SU-DHL-6 (cell line): ENCODE measurements around the gene SMIM1.

Experiments used
- H2AFZ ChIP-seq: fragments of 200-600 bp; sonication (generic); 2 replicates; pipeline ENCODE4 v1.6.1; 2014; ENCODE audit warnings: low read depth, mild to moderate bottlenecking, moderate library complexity, mixed read lengths, antibody characterized with exemption, low read length; ENCODE audit not compliant: severe bottlenecking
- H3F3A ChIP-seq: fragments of 200-600 bp; shearing (Covaris generic); 2 replicates; pipeline ENCODE4 v1.6.0; 2016; ENCODE audit warnings: antibody characterized with exemption, mild to moderate bottlenecking; ENCODE audit not compliant: insufficient read depth
- H3K27ac ChIP-seq: fragments of 200-600 bp; sonication (generic); 2 replicates; pipeline ENCODE4 v1.5.1; 2016; ENCODE audit warnings: low read depth, mild to moderate bottlenecking, low read length, moderate library complexity, mixed read lengths
- H3K27me3 ChIP-seq: fragments of 200-600 bp; sonication (generic), shearing (Covaris generic); 2 replicates; pipeline ENCODE4 v1.6.0; 2014; ENCODE audit warnings: mild to moderate bottlenecking, low read length
- H3K36me3 ChIP-seq: fragments of 200-600 bp; sonication (generic); 2 replicates; pipeline ENCODE4 v1.6.1; 2014; ENCODE audit warnings: mild to moderate bottlenecking, low read length, mixed read lengths
- H3K4me2 ChIP-seq: fragments of 300-600, 200-600 bp; shearing (Covaris generic), sonication (generic); 2 replicates; pipeline ENCODE4 v1.6.0; 2014; ENCODE audit warnings: low read length, low read depth, mild to moderate bottlenecking; ENCODE audit not compliant: poor library complexity, severe bottlenecking
- H3K4me3 ChIP-seq: fragments of 200-600 bp; sonication (generic); 2 replicates; pipeline ENCODE4 v1.5.1; 2014; ENCODE audit warnings: antibody characterized with exemption, low read length, mild to moderate bottlenecking, mixed read lengths; ENCODE audit not compliant: insufficient read depth, poor library complexity, severe bottlenecking
- H3K79me2 ChIP-seq: fragments of 200-600 bp; sonication (generic); 2 replicates; pipeline ENCODE4 v1.6.1; 2014; ENCODE audit warnings: mild to moderate bottlenecking, low read length, moderate library complexity; ENCODE audit not compliant: insufficient read depth
- H3K9ac ChIP-seq: fragments of 200-600 bp; sonication (generic); 2 replicates; pipeline ENCODE4 v1.7.0; 2014; ENCODE audit warnings: mild to moderate bottlenecking, low read length
- H3K9me2 ChIP-seq: fragments of 200-600 bp; sonication (generic); replicated peaks from 2 replicates; pipeline ENCODE4 v1.6.1; 2014; ENCODE audit warnings: low read length; ENCODE audit not compliant: insufficient read depth
- H3K9me3 ChIP-seq: fragments of 200-600 bp; sonication (generic); 2 replicates; pipeline ENCODE4 v1.6.1; 2014; ENCODE audit warnings: low read length, mixed read lengths; ENCODE audit not compliant: insufficient read depth
- H4K20me1 ChIP-seq: fragments of 200-600 bp; sonication (generic); 2 replicates; pipeline ENCODE4 v1.6.1; 2014; ENCODE audit warnings: low read depth, mild to moderate bottlenecking, antibody characterized with exemption, low read length, moderate library complexity, mixed read lengths
- EZH2phosphoT487 ChIP-seq: fragments of 200-600 bp; sonication (generic), shearing (Covaris generic); conservative IDR thresholded peaks from 2 replicates; pipeline ENCODE4 v1.6.1; 2018; ENCODE audit warnings: mild to moderate bottlenecking, antibody characterized with exemption, low read length, moderate library complexity, mixed read lengths
- TF ChIP-seq, protein P1 (sequence below): fragments of 200-600 bp; sonication (generic); IDR thresholded peaks from one replicate; pipeline ENCODE4 v1.5.1; 2017; ENCODE audit warnings: antibody characterized with exemption, mild to moderate bottlenecking, low read length, moderate library complexity; ENCODE audit not compliant: insufficient read depth, poor library complexity, severe bottlenecking

The SMIM1 gene

GRCh38 chr1:3734602-3735001 lies 37.9 kb upstream of the SMIM1 start:
- Histone ChIP-seq H3K27ac (no peak overlapping the region), H2AFZ (no peak overlapping the region), H3K9ac (no peak overlapping the region), H3K4me3 (no peak overlapping the region), H3K9me3 (no peaks in the 10 kb centered on the region), H3K36me3 (no peaks in the 10 kb centered on the region), H3K27me3 (no peaks in the 10 kb centered on the region), H3K79me2 (no peaks in the 10 kb centered on the region), H3K4me2 (no peak overlapping the region), H3K9me2 (no peaks in the 10 kb centered on the region), H4K20me1 (no peaks in the 10 kb centered on the region), H3F3A (no peaks in the 10 kb centered on the region)
- TF ChIP-seq, protein P1, sequence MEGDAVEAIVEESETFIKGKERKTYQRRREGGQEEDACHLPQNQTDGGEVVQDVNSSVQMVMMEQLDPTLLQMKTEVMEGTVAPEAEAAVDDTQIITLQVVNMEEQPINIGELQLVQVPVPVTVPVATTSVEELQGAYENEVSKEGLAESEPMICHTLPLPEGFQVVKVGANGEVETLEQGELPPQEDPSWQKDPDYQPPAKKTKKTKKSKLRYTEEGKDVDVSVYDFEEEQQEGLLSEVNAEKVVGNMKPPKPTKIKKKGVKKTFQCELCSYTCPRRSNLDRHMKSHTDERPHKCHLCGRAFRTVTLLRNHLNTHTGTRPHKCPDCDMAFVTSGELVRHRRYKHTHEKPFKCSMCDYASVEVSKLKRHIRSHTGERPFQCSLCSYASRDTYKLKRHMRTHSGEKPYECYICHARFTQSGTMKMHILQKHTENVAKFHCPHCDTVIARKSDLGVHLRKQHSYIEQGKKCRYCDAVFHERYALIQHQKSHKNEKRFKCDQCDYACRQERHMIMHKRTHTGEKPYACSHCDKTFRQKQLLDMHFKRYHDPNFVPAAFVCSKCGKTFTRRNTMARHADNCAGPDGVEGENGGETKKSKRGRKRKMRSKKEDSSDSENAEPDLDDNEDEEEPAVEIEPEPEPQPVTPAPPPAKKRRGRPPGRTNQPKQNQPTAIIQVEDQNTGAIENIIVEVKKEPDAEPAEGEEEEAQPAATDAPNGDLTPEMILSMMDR: no peak
- TF ChIP-seq EZH2phosphoT487: no peak

DNA sequence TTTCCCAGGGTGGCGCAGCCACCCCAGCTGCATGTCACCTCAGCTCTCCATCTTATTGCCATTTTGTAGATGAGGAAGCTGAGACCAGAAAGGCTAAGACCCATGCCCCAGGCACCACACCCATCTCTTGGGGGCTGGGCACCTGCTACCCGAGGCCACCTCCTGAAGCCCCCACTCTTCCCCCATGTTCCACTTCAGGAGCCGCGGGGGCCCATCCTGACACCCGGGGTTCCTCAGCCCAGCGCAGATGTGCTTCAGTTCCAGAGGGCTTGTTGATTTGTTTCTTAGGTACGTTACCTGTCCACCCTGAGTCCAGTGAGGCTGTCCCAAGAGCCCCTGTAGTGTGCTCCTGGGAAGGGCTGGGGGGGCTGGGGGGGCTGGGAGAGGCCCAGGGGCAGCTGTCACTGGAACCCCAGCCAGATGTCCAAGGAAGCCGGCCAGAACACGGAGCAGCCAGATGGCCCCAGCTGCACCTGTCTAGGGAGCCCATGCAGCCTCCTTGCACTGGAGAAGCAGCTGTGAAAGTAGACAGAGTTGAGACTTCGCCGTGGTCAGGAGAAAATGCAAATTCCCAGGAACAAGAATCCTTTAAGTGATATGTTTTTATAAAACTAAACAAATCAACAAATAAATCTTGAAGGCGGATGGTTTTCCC lies 37.4 kb upstream of the SMIM1 start:
- Histone ChIP-seq H3K4me3 (no peak overlapping the region), H3K36me3 (no peaks in the 10 kb centered on the region), H3K9ac (no peak overlapping the region), H3K27ac (no peak overlapping the region), H3K79me2 (no peaks in the 10 kb centered on the region), H3K9me2 (no peaks in the 10 kb centered on the region), H3K9me3 (no peaks in the 10 kb centered on the region), H3K27me3 (no peaks in the 10 kb centered on the region), H2AFZ (no peak overlapping the region), H4K20me1 (no peaks in the 10 kb centered on the region), H3K4me2 (no peak overlapping the region), H3F3A (no peaks in the 10 kb centered on the region)
- TF ChIP-seq, protein P1: no peak
- no peak for TF ChIP-seq EZH2phosphoT487

DNA sequence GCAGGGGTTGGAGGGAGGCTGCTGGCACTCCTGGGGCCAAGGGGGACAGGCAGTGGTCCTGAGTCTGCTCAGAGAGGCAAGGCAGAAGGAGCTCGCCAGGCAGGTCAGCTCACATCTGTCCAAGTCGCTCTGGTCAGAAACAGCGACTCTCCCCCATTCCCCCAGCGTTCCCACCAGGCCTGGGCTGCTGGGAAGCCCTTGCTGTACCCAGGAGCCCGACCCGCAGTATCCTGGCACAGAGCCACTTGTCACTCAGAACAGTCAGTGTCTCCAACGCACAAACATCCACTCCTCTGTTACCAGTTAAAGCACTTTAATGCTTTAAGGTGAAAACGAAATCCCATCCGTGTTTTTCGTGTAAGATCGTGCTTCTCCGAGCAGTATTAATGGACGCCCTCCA lies 36.9 kb upstream of the SMIM1 start:
- Histone ChIP-seq H3F3A (no peaks in the 10 kb centered on the region), H2AFZ (no peak overlapping the region), H4K20me1 (no peaks in the 10 kb centered on the region), H3K4me2 (no peak overlapping the region), H3K79me2 (no peaks in the 10 kb centered on the region), H3K9ac (no peak overlapping the region), H3K27me3 (no peaks in the 10 kb centered on the region), H3K27ac (no peak overlapping the region), H3K4me3 (no peak overlapping the region), H3K9me2 (no peaks in the 10 kb centered on the region), H3K9me3 (no peaks in the 10 kb centered on the region), H3K36me3 (no peaks in the 10 kb centered on the region)
- TF ChIP-seq EZH2phosphoT487: no peak
- TF ChIP-seq, protein P1: no peak
